ENCODE data around the gene POLDIP3. TPM values are rescaled to one million over a fixed set of nuclear protein-coding genes. Genes with fewer than 3 reads are reported as not detected.
"Not testable (repeated sequence)": the region's sequence is repeated elsewhere in the genome, so short reads cannot be mapped to it uniquely, and the experiment has no call there.

The POLDIP3 gene
- polyA plus RNA-seq, 3 donors = 110 to 117 (median 117) TPM

DNA sequence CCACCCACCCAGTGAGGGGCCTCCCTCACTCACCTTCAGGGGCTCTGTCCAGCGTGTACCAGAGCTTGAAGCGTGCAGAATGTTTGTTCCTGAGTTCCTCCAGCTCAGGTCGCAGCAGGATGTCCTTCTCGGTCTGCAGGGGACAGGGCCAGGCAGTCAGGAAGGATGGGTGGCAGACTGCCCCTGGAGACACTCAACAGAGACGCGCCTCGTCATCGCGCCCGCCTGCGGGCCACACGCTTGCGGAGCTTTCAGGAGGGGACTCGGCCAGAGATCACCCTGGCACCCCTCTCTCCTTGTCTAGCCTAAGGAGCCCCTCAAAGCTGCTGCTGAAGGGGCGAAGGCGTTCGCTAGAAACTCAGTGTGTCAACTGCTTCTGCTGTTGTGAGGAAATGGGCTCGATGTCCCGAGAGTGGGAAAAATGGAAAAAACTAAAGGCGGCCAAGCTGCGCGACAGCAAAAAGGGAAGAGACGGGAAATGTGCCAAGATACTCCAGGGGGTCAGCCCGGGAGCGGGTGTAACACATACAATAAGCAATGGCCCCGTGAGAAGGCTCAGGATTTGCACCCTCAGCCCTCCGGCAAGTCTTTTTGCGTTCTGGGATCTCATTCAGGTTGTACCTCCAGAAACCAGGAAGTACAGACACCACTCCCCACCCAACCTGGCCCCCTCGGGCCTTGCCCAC lies 9.2 kb upstream of the POLDIP3 start:
- no peak for DNase-seq

DNA sequence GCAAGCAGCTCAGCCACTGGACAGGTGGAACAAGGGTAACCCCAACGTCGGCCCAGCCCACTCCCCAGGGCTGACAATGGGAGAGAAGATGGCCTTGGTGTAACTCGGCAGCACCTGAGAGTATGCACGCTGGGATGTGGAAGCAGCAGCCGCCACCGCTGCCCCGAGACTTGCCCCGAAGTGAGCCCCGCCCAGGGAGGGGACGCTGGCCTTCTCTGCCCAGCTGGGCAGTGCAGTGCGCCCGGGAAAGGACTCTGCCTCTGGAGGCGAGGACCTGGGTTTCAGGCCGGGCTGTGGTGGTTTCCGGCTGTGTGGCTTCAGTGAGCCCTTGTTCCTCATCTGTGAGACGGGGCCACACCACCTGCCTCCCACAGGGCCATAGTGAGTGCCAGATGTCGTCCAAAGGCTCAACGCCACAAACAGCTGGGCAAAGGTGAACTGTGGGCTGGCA lies 8.6 kb upstream of the POLDIP3 start:
- no peak for DNase-seq

DNA sequence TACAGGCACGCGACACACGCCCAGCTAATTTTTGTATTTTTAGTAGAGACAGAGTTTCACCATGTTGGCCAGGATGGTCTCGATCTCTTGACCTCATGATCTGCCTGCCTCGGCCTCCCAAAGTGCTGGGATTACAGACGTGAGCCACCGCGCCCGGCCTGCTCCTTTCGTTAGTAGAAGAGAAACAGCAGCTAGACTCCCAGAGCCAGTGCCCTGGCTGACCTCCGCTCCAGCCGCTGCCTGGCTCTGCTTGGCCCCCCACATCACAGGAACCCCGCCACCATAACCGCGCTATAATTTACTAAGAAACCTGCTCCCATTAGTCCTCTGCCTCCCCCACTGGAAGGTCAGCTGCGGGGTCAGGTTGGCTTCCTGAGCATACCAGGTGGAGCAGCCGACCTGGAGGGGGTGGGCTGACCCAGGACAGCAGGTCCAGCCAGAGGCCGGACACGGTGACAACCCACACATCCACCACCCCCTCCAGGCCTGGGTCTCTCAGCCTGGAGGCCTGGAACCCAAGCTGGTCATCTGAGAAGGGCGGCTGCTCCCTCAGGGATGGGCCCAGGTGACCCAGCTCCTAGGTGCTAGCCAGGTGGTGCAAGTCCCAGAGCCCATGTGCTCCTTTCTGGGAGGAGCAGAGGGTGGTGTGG lies 7.5 kb upstream of the POLDIP3 start:
- DNase-seq = no peak

DNA sequence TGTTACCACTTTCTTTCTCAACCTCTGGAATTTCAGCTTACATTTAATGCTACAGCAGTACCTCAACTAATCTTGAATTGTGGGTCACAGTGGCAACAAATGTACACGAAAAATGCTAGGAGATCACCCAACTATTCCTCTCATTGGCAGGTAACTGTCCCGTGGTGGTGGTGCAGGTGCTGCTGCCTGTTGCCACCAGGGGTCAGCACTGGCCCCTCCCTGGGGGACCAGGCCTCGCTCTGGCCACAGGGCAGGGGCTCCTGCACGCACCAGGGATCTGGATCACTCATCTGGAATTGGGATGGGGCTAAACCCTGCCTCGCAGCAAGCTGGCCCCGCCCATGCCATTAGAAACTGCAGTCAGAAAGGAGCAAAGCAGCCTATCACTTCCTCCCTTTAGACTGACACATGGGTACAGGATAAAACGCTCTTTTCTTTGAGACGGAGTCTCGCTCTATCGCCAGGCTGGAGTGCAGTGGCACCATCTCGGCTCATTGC lies 6.9 kb upstream of the POLDIP3 start:
- peak; percentile 70 for DNase-seq

DNA sequence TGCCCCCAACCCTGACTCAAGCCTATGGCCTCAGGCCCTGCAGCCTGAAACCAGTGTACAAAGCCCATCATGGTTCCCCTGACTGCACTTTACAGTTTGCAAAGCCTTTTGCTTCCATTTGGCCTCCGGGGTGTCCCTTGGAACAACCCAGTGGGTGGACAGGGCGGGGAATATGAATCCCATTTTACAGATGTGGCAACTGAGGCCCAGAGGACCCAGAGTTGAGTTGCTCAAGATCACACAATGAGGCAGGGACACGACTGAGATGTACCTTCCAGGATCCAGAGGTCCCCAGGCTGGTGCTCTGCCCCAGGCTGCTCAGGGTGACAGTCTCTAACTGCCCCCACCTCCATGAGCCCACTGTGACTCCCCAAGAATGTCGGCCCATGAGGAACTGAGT lies 5.4 kb upstream of the POLDIP3 start:
- DNase-seq = no peak

DNA sequence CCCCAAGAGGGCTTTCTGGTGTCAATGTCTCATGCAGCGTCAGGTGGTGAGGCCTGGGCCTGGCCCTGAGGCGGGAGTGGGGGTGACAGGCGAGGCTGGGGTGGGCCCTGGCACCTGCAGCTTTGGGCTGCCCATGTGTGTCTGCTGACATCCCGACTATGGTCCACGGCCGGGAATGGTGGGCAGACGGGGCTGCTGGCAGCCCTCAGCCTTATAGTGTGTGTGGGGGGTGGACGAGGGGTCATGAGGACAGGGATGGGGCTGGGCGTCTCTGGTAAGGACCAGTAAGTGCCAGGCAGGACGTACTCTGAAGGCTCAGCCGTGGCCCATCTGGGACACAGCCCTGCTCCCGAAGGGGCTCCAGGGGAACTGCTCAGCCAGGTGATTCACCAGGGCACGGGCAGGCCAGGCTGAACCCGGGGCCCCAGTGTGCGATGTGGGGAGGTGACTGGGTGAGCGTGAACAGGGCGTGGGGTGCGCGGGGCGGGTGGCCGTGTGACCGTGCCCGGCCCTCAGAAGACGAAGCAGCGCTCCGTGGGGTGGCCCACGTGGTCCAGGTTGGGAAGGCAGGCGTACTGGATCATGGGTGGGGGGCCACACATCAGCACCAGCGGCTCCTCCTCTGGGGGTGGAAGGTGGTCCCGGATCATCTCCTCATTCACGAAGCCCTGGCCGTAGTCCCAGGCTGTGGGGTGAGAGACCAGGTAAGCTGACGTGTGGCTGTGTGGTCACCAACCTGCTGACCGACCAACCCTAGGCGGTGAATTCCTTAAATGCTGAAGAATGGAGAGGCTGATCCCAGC lies 4.8 kb upstream of the POLDIP3 start:
- DNase-seq = no peak

DNA sequence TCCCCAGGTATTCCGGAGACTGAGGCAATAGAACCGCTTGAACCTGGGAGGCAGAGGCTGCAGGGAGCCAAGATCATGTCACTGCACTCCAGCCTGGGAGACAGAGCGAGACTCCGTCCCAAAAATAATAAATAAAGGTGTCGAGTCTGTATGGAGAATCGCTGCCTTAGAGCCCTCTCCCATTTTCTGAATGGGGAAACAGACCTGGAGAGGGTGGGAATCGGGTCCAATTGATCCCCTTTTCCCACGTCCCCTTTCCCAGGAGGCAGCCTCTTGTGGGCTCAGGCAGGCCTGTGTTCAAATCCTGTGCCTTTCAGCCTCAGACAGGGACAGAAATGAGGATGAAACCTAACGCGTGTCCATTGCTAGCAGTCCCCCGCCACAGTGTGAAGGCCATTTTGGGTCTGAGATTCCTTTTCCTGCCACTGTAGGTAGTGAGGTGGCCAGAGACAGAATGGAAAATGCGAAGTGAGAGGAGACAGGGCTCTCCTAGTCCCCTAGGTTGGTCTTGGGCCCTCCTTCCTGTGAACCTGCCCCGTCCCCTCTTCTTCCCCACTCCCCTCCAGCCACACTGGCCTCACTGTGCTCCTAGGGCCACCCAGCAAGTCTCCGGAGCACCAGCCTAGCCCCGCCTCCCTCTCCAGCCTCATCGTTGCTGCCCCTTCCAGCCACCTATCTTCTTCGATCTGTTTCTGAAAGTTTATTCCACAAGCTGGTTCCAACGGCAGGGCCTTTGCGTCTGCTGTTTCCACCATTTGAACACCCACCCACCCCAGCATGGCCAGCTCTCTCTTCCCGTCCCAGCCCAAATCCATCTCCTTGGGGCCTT lies 2.7 kb upstream of the POLDIP3 start:
- DNase-seq = no peak

DNA sequence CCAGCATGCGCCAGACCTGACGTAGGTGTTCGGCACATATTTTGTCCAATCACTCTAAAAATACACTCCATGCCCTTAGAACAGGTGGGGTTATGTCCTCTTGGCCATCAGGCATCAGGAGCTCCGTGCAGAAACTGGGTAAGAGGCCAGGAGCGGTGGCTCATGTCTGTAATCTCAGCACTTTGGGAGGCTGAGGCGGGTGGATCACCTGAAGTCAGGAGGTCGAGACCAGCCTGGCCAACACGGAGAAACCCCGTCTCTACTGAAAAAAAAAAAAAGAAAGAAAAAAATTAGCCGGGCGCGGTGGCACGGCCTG lies 1.1 kb upstream of the POLDIP3 start:
- not testable (repeated sequence) for DNase-seq

DNA sequence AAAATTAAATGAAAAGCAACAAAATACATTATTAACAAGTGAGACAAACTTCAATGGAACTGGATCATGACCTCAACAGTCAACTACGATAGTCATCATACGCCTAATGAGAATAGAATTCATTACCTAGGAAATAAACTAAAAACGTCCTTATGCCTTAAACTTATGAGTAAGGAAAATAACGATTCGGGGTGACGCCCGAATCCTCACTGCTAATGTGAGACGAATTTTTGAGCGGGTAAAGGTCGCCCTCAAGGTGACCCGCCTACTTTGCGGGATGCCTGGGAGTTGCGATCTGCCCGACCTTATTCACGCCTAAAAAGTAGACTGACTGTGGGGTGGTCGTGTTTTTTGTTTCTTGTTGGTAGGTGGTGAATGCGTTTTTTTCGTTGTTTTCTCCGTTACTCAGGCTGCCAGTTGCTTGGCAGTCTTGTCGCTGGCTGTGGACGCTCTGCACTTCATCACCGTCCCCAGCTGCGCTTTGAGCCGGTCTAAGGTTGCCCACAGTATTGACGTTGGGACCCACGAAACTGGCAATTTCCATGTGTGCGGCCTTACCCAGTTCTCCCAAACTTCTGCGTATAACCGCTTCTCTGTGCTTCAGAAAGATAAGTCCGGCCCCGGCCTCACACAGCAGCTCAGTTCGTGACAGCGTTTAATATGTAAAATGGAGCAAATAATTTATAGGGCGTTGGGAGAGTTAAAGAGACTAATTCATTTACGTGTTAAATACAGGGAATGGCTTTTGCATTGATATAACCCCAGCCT lies 593 bp upstream of the POLDIP3 start:
- peak; percentile 97 for DNase-seq

DNA sequence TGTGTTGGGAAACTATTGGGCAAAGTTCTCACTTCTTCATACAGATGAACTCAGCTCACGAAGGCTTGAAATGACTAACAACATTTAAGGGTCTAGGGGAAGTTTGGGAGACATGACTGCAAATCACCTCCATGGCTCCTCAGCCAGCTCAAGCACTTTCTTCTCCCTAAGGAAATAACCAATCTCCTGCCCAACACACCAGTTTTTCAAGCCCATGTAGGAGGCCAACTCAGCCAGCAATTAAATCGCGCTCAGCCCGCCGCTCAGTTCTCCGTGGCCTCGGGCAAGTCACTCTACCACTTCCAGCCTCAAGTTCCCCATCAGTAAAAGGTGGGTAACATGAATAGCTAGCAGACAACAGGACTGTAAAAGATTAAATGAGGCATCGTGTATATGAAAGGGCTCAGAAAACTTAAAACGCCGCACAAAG lies 796 bp downstream of the POLDIP3 start:
- no peak for DNase-seq

DNA sequence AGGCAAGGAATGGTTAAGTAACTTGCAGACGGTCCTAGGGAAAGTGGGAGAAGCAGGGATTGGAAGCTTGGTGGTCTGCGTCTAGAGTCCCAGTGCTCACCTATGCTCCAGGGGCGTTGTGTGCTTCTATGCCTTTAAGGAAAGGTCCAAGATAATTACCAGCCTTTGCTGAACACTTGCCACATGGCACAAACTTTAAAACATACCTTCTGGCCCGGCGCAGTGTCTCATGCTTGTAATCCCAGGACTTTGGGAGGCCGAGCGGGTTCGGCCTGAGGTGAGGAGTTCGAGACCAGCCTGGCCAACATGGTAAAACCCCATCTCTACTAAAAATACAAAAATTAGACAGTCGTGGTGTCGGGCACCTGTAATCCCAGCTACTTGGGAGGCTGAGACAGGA lies 2.3 kb downstream of the POLDIP3 start:
- DNase-seq = no peak

DNA sequence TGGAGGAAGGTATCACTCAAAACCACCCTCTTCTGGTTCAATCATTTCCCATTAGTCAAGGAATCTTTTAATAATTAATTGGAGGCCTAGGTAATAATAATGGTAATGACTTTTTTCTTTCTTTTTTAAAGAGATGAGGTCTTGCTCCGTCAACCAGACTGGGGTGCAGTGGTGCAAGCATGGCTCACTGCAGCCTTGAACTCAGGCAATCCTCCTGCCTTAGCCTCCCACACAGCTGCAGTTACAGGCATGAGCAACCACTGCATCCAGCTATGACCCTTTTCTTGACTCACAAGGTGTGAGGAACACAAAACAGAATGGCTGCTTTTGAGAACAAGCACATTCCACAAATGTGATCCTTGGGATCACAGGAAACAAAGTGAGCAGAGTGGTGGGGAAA lies 3.6 kb downstream of the POLDIP3 start:
- DNase-seq = no peak

DNA sequence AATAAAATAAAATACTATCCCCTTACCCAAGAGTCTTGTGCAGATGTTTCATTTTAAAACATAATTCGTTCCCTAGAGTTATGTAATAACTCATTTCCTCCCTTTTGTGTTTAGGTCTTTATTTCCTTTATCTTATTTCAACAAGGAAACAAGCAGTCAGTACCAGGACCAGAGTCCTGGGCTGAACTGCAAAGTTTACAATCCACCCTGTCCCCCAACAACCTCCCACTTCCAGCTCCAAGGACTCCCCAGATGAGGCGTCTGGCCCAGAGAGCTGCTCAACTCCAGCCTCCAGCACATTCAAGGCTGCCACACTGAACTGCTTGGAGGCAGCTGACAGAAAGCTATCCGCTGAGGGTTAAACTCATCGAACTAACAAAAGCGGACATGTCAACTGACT lies 4.5 kb downstream of the POLDIP3 start:
- DNase-seq = no peak

DNA sequence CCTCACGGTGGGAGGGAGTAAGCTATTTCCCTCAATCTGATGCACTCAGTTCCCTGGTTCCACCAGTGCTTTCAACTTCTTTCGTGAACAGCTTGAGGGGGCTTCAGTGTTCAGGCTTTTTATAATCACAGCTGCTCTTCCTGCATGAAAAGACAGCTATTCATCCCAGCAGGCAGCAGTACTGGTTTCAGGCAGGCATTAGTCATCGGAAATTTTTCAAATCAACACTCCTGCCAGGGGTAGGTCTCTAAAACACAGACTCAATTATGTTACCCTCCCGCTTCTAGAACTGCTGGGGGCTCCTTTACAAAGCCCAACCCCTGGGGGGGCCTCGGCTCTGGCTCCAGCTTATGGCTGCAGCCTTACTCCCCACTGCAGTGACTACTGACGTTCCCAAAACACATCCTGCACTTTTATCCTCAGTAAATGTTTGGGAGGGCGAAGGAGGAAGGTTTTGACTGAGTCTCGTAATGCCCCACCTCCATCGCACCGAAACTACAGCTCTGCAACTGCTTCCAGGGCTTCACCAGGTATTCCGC lies 5.8 kb downstream of the POLDIP3 start:
- no peak for DNase-seq

DNA sequence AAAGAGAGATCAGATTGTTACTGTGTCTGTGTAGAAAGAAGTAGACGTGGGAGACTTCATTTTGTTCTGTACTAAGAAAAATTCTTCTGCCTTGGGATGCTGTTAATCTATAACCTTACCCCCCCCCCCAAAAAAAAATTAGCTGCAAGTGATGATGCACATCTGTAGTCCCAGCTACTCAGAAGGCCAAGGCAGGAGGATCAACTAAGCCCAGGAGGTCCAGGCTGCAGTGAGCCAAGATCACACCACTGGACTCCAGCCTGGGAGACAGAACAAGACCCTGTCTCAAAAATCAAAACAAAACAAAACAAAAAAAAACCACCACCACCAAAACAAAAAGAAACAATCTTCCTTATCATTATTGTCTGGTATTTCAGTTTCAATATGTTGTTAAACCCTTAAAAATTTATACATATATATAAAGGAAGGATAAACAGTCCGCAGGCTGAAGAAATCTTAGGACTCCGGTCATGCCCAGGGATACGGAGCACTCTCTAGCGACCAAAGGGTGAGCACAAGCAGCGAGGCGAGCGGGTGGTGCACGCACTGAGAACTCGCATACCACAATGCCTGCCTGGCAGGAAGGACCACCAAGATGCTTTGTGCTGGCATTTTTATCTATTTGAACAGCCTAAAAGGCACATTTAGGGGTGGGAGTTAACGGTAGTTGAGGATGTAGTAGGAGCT lies 6.4 kb downstream of the POLDIP3 start:
- no peak for DNase-seq

DNA sequence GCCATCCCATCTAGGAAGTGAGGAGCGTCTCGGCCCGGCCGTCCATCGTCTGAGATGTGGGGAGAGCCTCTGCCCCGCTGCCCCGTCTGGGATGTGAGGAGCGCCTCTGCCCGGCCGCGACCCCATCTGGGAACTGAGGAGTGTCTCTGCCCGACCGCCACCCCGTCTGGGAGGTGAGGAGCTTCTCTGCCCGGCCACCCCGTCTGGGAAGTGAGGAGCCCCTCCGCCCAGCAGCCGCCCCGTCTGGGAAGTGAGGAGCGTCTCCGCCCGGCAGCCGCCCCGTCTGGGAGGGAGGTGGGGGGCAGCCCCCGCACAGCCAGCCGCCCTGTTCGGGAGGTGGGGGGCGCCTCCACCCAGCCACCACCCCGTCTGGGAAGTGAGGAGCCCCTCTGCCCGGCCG lies 7.0 kb downstream of the POLDIP3 start:
- DNase-seq = not testable (repeated sequence)

DNA sequence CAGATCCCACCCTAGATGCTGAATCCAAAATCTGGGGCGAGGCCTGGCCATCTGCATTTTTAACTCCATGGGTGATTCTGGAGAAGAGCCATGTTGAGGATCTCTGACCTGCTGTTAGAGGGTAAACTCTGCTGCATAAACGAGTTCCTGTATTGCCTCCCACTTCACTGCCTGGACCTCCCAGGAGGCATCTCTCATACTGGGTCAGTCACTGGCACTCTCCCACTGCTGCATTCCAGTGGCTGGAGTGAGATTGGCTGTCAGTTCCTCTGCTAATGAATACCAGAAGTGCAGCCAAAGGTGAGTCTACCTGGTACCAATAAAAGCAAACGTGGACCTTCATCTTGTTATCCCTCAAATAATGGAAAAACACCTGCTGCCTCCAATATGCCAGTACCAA lies 10.3 kb downstream of the POLDIP3 start:
- DNase-seq = no peak

DNA sequence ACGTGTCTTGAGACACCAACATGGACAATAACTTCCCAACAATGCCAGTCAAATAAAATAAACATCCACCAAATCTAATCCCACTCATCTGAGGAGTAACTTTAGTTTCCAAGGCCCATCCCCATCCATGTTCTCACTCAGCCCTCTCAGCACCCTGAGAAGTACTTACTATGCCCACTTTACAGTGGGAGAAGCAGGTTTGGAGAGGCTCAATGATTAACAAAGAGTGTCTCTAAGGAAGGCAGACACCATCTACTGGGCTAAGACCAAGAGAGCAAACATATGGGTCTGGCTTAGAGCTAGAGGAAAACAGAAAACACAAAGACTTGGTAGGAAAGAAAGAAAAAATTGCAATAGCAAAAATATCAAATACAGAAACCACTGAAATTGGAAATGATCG lies 11.3 kb downstream of the POLDIP3 start:
- no peak for DNase-seq

DNA sequence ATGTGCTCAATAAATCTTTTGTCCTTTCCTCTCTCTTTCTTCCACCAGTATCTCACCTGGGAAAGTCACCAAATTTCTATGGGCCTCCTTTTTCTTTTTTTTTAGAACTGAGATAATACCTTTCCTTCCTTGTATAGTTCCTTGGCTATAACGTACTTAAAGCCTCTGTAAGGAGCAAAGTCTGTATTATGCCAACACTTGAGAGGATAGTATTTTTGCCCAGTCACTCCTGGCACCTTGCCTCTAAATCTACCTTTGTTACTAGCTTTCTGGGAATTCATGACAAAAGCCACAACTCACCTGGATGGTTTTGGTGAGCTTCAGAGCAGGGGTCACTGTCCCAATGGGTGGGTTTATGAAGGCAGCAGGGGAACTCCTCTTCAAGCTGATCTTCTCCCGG lies 12.2 kb downstream of the POLDIP3 start:
- no peak for DNase-seq

DNA sequence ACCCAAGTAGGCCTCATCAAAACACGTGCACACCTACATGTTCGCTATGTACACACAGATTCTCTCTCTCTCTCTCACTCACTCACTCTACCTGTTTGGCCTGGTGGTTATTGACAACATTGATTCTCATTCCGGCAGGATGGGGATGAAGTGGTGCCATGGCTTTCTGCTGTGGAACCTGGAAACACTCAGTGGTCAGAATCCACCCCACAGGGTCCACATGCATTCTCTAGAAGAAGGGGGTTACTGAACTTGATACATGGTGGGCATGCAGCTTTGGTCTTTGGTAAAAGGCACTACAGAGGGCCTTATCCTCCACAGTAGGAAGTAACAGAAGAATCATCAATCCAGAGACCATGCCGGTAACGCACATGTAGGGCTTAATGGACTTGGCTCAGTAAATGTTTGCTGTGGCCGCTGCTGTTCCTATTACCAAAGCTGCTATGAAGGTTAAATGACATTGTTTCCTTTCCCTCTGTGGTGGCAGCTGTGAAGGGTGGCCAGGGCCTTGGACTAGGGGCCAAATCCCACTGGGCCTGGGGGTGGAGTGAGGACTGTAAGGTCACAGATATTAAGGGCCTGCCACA lies 12.7 kb downstream of the POLDIP3 start:
- DNase-seq = no peak

All from renal pelvis (tissue), 4 donors.